Epithelial cell of esophagus (primary cell): ENCODE results near the gene CETN1.

ENCODE experiments used
- DNase-seq: peaks from one replicate; pipeline ENCODE4 v3.0.0; 2010; ENCODE audit warnings: low read depth
- H3K4me3 ChIP-seq: 2 replicates; pipeline ENCODE4 v1.5.1; 2011; ENCODE audit warnings: mild to moderate bottlenecking, low read length, control low read depth
- TF ChIP-seq, protein P1 (sequence below): IDR thresholded peaks from 2 replicates; pipeline ENCODE4 v1.5.1; 2011; ENCODE audit warnings: low read depth, mild to moderate bottlenecking, low read length, control low read depth, inconsistent platforms; ENCODE audit not compliant: insufficient read depth; ENCODE audit errors: missing control alignments

Gene CETN1

GRCh38 chr18:617970-618504 lies 37.9 kb downstream of the CETN1 start:
- DNase-seq = no peak
- TF ChIP-seq, protein P1, sequence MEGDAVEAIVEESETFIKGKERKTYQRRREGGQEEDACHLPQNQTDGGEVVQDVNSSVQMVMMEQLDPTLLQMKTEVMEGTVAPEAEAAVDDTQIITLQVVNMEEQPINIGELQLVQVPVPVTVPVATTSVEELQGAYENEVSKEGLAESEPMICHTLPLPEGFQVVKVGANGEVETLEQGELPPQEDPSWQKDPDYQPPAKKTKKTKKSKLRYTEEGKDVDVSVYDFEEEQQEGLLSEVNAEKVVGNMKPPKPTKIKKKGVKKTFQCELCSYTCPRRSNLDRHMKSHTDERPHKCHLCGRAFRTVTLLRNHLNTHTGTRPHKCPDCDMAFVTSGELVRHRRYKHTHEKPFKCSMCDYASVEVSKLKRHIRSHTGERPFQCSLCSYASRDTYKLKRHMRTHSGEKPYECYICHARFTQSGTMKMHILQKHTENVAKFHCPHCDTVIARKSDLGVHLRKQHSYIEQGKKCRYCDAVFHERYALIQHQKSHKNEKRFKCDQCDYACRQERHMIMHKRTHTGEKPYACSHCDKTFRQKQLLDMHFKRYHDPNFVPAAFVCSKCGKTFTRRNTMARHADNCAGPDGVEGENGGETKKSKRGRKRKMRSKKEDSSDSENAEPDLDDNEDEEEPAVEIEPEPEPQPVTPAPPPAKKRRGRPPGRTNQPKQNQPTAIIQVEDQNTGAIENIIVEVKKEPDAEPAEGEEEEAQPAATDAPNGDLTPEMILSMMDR = no peak
- H3K4me3 ChIP-seq = no peak overlapping the region

DNA sequence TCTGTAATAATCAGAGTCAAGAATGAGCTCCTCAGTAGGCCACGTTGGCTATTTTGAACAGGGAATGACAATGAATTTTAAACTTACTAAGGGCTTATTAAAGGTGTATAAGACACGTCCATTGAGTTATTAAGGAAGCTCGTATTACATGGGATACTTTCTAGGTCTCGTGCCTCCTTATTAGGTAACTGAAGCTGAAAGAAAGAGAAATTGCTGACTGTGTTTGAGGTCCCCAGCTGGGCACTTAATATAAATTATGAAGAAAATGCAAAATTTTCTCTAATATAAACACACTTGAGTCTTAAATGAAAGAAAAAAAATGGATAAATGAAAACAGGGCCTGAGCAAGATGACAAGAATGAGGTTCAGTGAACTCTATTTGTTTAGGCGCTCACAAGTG lies 38.4 kb downstream of the CETN1 start:
- no peak for DNase-seq
- TF ChIP-seq, protein P1 = no peak
- no peak overlapping the region for H3K4me3 ChIP-seq

DNA sequence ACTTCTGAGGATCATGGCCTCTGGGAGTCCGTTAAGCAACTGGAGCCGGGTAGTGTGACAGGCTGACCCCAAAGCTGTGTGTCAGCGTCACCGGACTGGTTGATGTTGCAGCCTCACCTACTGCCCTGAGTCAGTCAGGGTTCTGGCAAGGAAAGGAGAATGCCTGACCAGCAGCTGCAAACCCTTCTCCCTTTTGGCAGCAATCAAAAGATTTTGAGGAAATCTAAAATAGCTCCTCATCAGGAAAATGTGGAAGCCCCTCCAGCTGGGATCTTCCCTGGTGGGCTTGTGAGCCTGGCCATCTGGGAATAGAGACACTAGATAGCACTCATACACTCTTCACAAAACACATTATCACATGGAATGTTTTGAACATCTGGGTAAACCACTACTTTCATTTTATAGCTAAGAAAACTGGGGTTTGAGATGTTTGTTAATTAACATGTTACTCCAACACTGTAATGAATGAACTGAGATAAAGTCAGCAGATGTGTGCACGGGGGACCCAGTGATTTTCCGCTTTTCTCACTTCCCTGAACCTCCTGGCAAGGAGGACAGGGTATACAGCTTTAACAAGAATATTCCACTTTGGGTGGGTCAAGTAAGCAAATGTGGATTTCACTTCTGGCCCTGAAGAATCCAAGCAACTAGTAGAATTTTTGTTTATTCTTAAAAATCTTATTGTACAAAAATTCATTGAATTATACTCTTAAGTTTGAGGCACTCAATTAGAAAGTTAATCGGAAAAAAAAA lies 41.3 kb downstream of the CETN1 start:
- H3K4me3 ChIP-seq = no peak overlapping the region
- DNase-seq = no peak
- TF ChIP-seq, protein P1 = no peak

GRCh38 chr18:622289-622688 lies 42.1 kb downstream of the CETN1 start:
- TF ChIP-seq, protein P1 = no peak
- DNase-seq = no peak
- H3K4me3 ChIP-seq = no peak overlapping the region

DNA sequence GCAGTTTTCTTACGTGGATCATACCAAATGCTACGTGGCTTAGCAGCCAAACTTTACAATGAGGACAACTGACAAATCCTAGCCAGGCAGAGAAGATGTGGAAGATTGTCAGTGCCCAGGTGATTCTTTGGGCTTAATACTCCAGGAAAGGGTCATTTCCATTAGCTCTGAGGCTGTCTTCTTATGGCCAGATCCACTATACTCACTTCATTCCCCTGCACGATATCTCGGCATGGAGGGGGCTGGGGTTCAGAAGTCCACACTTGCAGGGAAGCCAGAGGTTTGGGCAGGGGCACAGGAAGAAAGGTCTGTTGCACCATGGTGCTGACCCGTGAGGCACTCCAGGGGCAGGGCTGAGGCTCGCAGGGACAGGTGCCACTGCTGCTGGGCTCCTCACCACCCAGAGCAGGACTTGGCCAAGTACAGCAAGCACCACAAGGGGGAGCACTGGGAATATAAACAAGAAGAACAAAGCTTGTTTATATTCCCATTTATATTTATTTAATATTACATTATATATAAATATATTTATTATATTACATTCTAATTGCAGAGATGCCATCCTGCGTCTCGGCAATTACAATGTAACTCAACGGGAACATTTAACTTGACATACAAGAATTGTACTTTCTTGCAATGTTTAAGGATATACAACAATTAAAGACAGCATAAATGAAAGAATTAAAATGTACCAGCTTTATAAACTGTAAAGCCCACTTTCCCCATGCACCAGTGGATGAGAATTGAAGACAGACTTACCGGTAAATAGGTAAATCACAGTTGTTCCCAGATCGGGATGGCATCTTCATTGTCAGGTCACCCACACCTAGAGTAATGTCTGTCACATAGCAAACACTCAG lies 43.8 kb downstream of the CETN1 start:
- DNase-seq = peak; percentile 84
- no peak overlapping the region for H3K4me3 ChIP-seq
- TF ChIP-seq, protein P1 = peak; percentile 74

- TF ChIP-seq, protein P1 = no peak
- peak; percentile 19 for DNase-seq
- H3K4me3 ChIP-seq = no peak overlapping the region
Observed at GRCh38 chr18:627231-627630, 47.1 kb downstream of the CETN1 start.
